Endothelial cell of hepatic sinusoid (primary cell): ENCODE data around the gene DNM2.
"Not testable (repeated sequence)": the region's sequence is repeated elsewhere in the genome, so short reads cannot be mapped to it uniquely, and the experiment has no call there.

Source experiments
- in situ Hi-C: cut with HindIII; loops from 2 replicates; pipeline ENCODE4 v1.10.0; 2017; ENCODE audit warnings: low sequenced_read_pairs

Gene DNM2

DNA sequence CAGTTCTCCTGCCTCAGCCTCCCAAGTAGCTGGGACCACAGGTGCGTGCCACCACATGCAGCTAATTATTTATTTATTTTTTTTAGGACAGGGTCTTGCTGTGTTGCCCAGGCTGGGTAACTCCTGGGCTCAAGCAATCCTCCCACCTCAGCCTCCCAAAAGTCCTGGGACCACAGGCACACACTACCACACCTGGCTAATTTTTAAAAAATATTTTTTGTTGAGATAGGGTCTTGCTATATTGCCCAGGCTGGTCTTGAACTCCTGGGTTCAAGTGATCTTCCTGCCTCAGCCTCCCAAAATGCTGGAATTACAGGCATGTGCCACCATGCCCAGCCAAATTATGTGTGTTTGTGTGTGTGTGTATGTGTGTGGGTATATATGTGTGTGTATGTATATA, 139.0 kb downstream of the DNM2 start:
- in situ Hi-C loops: not testable (repeated sequence)

DNA sequence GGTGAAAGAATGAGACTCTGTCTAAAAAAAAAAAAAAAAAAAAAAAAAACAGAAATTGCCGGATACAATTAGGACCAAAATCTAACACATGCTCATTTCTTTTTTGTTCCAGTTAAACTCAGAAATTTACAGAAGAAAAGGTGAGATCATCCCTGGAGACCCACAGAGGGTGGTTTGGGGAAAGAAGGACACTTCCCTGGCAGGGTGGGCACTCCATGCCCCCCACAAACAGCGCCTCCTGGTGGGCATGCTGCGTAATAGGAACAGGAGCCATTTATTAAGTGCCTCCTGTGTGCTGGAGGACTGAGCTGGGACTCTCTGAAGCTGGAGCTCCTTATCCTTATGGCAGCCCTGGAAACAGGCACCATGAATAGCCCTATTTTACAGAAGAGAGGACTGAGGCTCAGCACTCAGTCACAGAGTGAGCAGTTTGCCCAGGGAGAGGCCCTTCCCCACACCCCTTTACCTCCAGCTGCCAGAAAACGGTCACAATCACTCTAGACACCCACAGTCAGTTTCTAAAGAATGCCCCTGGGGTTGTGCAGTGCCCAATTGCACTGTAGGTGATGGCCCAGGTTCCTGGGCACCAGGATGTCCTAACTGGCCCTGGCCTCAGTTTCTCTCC, 140.4 kb downstream of the DNM2 start:
- in situ Hi-C loops: no loop called here

DNA sequence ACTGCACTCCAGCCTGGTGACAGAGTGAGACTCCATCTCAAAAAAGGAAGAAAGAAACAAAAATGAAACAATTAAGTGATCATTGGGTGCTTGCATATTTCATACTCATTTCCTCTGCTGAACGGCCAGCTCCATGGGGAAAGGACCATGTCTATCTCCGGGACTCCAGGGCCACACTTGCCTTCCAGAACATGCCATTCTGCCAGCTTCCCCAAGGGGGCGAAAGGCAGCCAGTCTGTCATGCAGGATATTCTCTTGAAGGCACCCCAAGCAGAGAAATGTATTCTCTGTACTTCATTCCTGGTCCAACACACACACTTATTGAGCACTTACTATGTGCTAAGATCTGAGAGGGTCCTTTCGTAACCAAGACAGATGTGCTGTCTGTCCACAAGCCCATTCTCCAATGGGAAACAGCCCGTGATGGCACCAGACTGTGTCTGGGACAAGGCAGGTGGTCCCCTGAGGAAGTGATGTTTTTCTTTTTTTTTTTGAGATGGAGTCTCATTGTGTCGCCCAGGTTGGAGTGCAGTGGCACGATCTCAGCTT, 143.3 kb downstream of the DNM2 start:
- in situ Hi-C loops: no loop called here

DNA sequence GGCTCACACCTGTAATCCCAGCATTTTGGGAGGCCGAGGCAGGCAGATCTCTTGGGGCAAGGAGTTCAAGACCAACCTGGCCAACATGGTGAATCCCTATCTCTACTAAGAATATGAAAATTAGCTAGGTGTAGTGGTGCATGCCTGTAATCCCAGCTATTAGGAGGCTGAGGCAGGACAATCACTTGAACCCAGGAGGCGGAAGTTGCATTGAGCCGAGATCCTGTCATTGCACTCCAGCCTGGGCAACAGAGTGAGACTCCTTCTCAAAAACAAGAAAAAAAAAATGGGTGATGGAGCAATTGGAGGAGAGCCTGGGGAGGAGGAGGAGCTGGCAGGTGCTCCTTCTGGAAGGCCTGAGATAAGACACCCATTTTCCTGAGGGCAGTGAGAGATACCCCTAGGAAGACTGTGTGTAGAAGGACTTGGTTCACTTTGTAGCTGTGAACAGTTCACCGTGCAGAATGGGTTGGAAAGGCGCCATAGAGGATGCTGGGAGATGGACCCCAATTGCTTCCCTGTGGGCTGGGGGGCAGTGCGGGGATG, 144.8 kb downstream of the DNM2 start:
- in situ Hi-C loops: no loop called here

DNA sequence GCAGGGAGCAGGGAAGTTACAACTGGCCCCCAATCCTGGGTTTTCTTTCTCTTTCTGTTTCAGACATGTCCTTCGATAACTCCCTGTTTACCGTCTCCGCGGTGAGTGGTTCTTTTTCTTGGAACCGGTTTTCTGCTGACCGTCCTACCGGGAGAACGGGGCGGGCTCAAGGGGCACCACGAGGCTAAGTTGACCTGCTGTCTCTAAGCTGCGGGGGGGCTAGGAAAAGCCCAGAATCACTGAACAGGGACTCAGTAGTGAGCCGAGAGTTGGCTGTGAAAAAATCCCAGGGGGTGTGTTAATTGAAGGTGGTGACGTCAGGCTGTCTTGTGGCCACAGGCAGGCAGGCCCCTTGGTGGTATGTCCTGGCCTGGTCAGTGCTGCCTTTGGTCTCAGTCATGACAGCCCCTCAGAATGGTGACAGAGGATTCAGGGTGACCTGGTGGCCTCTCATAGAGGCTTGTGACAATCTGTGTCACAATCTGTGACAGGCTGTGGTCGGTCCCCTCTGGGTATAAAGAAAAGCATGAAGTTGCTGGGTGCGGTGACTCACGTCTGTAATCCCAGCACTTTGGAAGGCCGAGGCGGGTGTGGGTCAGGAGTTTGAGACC, 145.3 kb downstream of the DNM2 start:
- in situ Hi-C loops: no loop called here

DNA sequence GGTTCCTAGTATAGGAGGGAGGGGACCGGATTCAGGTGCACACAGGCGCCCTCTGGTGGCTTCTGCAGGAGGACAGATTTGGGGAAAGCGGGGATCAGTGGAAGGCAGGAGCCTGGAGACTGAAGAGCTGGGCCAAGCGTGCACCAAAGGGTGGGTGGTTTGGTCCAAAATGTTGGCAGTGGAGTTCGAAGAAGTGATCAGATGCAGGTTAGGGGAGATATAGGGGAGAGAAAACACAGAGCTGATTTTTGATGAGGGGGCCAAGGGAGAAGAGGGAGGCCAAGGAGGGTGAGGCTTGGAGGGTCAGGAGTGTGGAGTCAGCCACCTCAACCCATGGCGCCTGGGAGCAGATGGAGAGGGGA, 146.6 kb downstream of the DNM2 start:
- in situ Hi-C loops: no loop called here

DNA sequence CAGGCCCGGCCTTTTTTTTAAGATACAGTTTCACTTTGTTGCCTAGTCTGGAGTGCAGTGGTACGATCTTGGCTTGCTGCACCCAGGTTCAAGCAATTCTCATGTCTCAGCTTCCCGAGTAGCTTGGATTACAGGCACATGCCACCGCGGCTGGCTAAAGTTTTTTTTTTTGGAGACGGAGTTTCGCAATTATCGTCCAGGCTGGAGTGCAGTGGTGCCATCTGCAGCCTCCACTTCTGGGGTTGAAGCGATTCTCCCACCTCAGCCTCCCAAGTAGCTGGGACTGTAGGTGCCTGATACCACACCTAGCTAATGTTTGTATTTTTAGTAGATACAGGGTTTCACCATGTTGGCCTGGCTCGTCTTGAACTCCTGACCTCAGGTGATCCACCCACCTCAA, 148.6 kb downstream of the DNM2 start:
- in situ Hi-C loops: no loop called here

DNA sequence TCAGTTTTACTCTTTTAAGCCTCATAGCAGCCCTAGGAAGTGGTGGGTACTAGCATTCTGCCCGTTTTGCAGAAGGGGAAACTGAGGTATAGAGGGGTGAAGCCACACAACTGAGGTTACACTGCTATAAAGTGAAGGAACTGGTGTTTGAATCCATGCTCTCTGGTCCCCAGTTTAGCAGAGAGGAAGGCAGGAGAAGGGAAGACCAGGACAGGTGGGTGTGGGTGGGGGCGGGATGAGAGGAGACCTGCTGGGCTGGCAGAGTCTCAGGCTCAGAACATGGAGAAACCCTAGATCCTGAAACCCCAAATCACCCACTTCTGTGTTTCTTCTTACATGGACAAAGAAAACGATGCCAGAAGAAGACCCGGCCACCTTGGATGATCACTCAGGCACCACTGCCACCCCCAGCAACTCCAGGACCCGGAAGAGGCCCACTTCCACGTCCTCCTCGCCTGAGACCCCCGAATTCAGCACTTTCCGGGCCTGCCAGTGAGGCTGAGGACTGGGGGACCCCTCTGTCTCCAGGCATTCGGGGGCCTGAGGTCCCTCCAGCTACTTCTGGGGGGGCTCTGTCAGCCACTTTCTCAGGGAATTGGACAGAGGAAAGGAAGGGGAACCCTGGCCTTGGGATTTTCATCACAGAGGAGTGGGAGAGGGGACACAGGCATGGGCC, 151.1 kb downstream of the DNM2 start:
- in situ Hi-C loops: no loop called here

DNA sequence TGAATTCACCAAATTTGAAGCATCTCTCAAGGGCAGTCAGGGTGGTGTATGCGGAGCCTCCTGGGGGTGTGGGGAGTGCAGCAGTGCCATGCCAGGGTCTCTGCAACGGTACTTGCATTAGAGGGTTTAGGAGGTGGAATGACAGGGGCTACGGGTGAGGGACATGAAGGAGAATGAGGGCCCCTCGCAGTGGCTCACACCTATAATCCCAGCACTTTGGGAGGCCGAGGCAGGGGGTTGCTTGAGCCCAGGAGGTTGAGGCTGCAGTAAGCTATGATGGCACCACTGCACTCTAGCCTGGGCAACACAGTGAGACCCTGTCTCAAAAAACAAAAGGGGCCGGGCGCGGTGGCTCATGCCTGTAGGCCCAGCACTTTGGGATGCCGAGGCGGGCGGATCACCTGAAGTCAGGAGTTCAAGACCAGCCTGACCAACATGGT, 152.0 kb downstream of the DNM2 start:
- in situ Hi-C loops: not testable (repeated sequence)

DNA sequence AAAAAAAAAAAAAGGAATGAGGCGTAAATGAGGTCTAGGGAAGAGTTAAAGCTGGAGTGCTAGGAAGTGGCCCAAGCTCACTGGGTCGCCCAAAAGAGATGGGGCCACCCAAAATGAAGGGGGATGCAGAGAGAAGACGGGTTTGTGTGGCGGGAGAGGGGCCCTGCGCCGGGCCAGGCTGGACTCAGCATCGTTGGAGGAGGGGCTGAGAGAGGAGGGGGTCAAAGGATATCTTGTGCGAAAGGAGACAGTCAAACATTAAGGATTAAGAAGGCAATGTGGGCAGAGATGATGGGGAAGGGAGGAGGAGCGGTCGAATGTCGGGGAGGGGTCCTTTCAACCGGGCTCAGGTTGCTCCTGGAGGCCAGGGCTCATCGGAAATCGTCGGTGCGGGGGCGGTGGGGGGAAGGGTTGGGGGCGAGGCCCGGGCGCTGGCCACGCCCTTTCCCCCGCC, 152.6 kb downstream of the DNM2 start:
- in situ Hi-C loops: no loop called here

DNA sequence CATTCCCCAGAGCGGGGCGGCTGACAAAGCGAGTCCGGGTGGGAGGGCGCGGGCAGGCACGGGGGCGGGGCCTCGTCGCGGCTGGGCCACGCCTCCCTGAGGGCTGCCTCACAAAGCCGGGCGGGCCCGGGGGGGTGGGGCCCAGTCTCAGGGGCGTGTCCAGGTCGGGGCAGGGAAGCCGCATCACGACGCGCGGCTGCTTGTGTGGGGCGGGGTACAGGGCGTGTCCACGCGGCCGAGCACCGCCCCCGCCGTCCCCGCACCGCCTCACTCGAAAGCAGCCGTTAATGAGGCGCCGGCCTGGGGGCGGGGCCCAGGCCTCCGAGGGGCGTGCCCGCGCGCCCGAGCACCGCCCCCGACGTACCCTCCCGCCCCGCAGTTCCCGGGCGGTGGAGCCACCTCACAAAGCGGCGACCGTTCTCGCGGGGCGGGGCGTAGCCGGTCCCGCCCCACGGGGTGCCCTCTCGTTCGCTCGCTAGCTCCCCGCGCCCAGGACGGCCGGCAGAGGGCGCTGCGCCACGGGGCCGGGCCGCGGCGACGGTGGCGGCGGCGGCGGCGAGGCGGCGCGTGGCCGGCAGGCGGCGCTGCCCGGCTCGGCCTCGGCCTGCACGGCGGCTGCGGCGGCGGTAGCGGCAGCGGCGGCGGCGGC, 153.2 kb downstream of the DNM2 start, which contains the start of gene CARM1:
CARM1 (plus strand) TSS at position 599 of the 649 bp plus-strand sequence. CDS start 150 bp downstream, outside the sequence.
- in situ Hi-C loops: no loop called here

DNA sequence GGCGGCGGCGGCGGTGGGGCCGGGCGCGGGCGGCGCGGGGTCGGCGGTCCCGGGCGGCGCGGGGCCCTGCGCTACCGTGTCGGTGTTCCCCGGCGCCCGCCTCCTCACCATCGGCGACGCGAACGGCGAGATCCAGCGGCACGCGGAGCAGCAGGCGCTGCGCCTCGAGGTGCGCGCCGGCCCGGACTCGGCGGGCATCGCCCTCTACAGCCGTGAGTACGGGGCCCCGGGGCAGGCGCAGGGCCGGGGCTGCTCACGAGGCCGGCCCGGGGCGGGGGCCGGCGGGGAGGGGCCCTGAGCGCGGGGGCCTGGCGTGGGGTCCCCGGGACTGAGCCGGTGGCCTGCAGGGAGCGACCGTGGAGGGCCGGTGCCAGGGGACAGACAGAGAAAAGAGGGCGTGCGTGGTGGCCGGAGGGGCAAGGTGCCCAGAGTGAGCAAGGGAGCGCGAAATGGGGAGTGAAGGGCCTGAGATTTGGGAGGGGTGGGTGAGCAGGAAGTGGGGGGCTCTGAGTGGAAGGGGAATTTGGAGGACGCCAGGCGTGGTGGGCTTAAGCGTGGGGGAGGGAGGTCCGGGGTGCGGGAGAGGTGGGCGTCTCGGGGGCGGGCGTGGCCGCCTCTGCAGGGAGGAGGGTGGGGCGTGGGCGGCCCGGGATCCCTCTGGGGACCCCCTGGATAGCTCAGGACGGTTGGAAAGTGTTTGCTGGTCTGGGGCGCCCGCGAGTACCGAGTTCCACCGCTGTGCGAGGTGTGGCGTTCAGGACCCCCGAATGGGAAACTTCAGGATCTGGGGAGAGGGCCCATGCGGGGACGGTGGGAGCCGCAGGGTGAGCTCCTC, 154.0 kb downstream of the DNM2 start:
- in situ Hi-C loops: no loop called here

DNA sequence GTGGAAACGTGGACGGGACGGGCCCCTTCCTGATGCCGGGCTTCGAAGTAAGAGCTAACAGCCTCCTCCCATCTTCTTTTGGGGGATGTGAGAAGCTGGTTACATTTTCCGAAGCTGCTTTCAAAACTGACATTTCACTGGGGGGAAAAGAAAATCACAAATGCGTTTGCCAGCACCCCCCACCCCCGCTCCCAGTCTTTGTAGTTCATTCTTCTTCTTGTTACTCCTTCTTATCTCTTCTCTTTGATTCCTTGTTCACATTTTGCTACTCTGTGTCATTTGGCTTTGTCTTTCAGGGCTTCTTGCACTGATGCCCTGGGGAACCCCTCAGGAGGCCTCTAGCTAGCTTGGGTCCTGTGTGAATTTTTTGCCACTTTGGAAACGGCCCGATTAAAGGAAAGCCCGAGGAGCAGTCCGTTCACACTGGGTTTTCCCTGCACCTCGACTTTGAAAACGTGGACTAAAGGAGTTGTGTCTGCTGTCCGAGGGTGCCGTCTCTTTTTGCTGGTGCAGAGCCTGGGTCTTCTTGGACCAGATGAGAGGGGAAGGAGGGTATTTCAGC, 154.7 kb downstream of the DNM2 start:
- in situ Hi-C loops: no loop called here

DNA sequence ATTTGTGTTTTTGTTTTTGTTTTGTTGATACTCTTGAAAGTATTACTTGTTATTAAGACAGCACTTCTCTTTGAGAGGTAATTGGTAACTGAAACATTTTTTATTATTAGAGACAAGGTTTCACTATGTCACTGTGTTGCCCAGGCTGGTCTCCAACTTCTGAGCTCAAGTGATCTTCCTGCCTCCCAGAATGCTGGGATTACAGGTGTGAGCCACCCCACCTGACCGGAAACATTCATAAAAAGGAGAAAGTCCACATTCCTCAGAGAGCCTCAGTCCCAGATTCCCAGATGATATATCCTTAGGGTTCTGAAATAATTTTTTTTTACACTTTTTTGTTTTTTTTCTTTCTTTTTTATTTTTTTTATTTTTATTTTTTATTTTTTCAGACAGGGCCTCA, 156.1 kb downstream of the DNM2 start:
- in situ Hi-C loops: no loop called here

DNA sequence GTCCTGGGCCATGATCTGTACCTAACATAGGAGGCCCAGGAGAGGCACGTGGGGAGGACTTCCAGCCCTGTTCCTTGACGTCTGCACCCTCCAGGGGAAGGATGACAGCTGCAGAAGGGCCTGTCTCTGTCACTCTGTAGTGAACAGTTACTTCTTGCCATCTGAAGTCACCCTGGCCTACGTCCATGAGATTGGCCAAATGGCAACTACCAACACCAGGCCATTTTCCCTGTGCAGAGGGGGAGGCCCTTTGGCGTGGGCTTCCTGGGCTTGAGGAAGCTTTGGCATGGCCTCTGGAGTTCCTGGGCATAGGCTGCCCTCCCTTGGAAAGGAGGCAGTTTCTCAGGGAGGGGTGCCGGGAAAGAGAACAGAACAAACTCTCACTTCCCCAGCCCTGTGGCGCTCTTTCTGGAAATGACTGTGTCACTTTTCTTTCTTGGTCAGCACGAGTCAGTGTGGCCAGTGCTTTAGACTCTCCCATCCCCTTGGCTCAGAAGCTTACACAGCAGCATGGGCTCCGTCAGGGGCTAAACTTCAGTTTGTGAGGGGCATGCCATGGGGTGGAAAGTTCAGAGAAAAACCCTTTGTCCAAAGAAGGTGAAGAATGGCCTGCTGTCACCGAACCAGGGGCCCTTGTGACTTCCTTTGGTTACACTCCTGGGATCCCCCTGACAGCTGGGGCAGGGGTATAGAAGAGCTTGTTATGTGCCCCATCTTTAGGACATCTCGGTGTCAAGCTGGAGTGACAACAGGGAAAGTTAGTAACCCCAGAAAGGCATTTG, 158.8 kb downstream of the DNM2 start:
- in situ Hi-C loops: loop anchor here (5.0 kb wide), 3 partner anchors 36 to 186 kb away; no protein-coding TSS in a partner anchor

DNA sequence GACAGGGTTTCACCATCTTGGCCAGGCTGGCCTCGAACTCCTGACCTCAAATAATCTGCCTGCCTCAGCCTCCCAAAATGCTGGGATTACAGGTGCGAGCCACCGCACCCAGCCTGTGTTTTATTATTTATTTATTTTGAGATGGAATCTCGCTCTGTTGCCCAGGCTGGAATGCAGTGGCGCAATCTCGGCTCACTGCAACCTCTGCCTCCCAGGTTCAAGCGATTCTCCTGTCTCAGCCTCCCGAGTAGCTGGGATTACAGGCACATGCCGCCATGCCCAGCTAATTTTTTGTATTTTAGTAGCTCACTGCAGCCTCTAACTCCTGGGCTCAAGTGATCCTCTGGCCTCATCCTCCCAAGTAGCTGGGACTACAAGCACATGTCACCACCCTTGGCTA, 159.7 kb downstream of the DNM2 start:
- in situ Hi-C loops: loop anchor here (5.0 kb wide), 3 partner anchors 35 to 185 kb away; no protein-coding TSS in a partner anchor

DNA sequence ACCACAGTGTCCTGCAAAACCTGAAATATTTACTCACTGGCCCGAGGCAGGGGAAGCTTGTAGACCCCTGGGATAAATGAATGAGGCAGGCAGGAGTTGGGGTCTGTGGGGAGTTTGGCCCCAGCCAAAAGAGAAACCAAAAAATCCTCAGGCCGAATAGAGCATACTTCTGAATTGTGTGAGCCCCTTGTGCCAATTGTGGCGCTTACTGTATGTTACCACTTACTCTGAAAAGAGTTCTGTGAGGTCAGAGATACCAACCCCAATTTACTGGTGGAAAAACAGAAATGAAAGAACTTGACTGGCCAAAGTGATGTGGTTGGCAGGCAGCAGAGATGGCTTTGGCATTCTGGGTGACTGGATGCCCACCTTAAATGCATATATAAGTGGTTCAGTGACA, 160.4 kb downstream of the DNM2 start:
- in situ Hi-C loops: loop anchor here (5.0 kb wide), 3 partner anchors 34 to 184 kb away; no protein-coding TSS in a partner anchor
